Lung (tissue), 12 donors: Measurements from ENCODE around the gene UGT3A2. TPM values are rescaled to one million over a fixed set of nuclear protein-coding genes. Genes with fewer than 3 reads are reported as not detected.
"Not testable (repeated sequence)": the region's sequence is repeated elsewhere in the genome, so short reads cannot be mapped to it uniquely, and the experiment has no call there.

Source experiments
- ATAC-seq: fragments of 200-7000 bp; cut with Tn5 transposase; one replicate; pipeline ENCODE4 v1.9.1; 2020; ENCODE audit warnings: moderate number of reproducible peaks; ENCODE audit not compliant: insufficient read depth, low FRiP score
- DNase-seq, 3 donors: peaks; one replicate each; pipeline ENCODE4 v3.0.0-alpha.2; 2013 to 2017
- H3K27ac ChIP-seq, 2 donors: one replicate each; pipeline ENCODE4 v1.5.1; 2013; ENCODE audit warnings: mild to moderate bottlenecking in 2 of 2, moderate library complexity in 2 of 2, control low read depth in 1 of 2, inconsistent platforms in 1 of 2, low read depth in 1 of 2, low read length in 1 of 2
- H3K27me3 ChIP-seq, 3 donors: one replicate each; pipeline ENCODE4 v1.5.1; 2013; ENCODE audit warnings: low read length in 2 of 3; ENCODE audit not compliant: control insufficient read depth in 3 of 3, insufficient read depth in 3 of 3
- H3K36me3 ChIP-seq, 4 donors: one replicate each; pipeline ENCODE4 v1.5.1; 2013; ENCODE audit warnings: low read length in 4 of 4, mild to moderate bottlenecking in 1 of 4, moderate library complexity in 1 of 4; ENCODE audit not compliant: control insufficient read depth in 4 of 4, insufficient read depth in 4 of 4
- H3K4me1 ChIP-seq, 5 donors: one replicate each; pipeline ENCODE4 v1.5.1; 2013; ENCODE audit warnings: low read length in 5 of 5, mild to moderate bottlenecking in 2 of 5, moderate library complexity in 1 of 5; ENCODE audit not compliant: control insufficient read depth in 5 of 5, insufficient read depth in 5 of 5
- H3K4me3 ChIP-seq: one replicate; pipeline ENCODE4 v1.5.1; 2013; ENCODE audit warnings: mild to moderate bottlenecking, control low read depth, moderate library complexity
- H3K9ac ChIP-seq, 2 donors: one replicate each; pipeline ENCODE4 v1.5.1; 2013; ENCODE audit warnings: low read length in 2 of 2, control low read depth in 1 of 2; ENCODE audit not compliant: insufficient read depth in 1 of 2
- H3K9me3 ChIP-seq, 4 donors: one replicate each; pipeline ENCODE4 v1.5.1; 2013; ENCODE audit warnings: low read length in 3 of 4, mild to moderate bottlenecking in 1 of 4, moderate library complexity in 1 of 4; ENCODE audit not compliant: control insufficient read depth in 4 of 4, insufficient read depth in 3 of 4
- CTCF ChIP-seq: IDR thresholded peaks from 2 replicates; pipeline ENCODE4 v1.5.1; 2012; ENCODE audit warnings: mild to moderate bottlenecking; ENCODE audit errors: control extremely low read depth, extremely low read depth
- WGBS, 2 donors: extraction: QIAGEN DNeasy Blood & Tissue Kit; methylation state at CpG; one replicate each; pipeline ENCODE4 v1.1.7; 2013; 5-methylcytosine and 5-hydroxymethylcytosine counted together
- polyA plus RNA-seq, 2 donors: library from polyadenylated mRNA; stranded (reverse); fragments of 200-250 nt; gene quantifications; one replicate each; pipeline ENCODE4 v1.2.1, GENCODE V29; 2013
- total RNA-seq, 2 donors: library from RNA; depleted of rRNA in 1 of 2; stranded (reverse); fragments of >200 nt in 1 of 2; gene quantifications; one replicate each; pipeline ENCODE4 v1.2.1, GENCODE V29; 2014 to 2021
- donor health status: control.
- donor health status: control.
- donor health status: Bipolar disorder and iron deficiency.
- donor health status: healthy.
- donor health status: DM: yes; HTN: yes; CAD: no.

Gene UGT3A2
- total and polyA plus RNA-seq, 4 donors: 0.05 to 0.12 TPM; not detected in 2

GRCh38 chr5:36028816-36029465 is 37.7 kb downstream of the UGT3A2 start:
- H3K9me3 ChIP-seq: peaks cover 0 to 4% (median 1%) of the 10 kb centered on the region in 4 donors
- no peak for ATAC-seq
- WGBS, 2 donors: 70 to 74% methylated on average over 5 of the region's 5 CpGs

GRCh38 chr5:36027711-36028110 is 39.0 kb downstream of the UGT3A2 start:
- no peaks in the 10 kb centered on the region for H3K36me3 ChIP-seq
- no peak overlapping the region for H3K4me3 ChIP-seq
- H3K9me3 ChIP-seq: peaks cover 0 to 6% (median 1%) of the 10 kb centered on the region in 4 donors
- no peak overlapping the region for H3K9ac ChIP-seq
- no peak for TF ChIP-seq CTCF
- peaks cover 0 to 3% (median 0%) of the 10 kb centered on the region in 5 donors for H3K4me1 ChIP-seq
- WGBS, 2 donors: 81 to 95% methylated on average over 8 of the region's 8 CpGs
- no peak for ATAC-seq
- no peak for DNase-seq
- H3K27ac ChIP-seq: no peak overlapping the region
- H3K27me3 ChIP-seq: no peaks in the 10 kb centered on the region

More at GRCh38 chr5:36028816-36029465, 37.7 kb downstream of the UGT3A2 start:
- peaks cover 0 to 13% (median 0%) of the 10 kb centered on the region in 5 donors for H3K4me1 ChIP-seq
- no peak overlapping the region for H3K9ac ChIP-seq
- H3K36me3 ChIP-seq: no peaks in the 10 kb centered on the region
- TF ChIP-seq CTCF: no peak
- DNase-seq: peak in 1 of 3 donors; percentile 31
- no peak overlapping the region for H3K4me3 ChIP-seq
- H3K27ac ChIP-seq: no peak overlapping the region
- H3K27me3 ChIP-seq: no peaks in the 10 kb centered on the region

- no peak overlapping the region for H3K4me3 ChIP-seq
- TF ChIP-seq CTCF: no peak
- ATAC-seq (no peak), DNase-seq (peak; percentile 35 to 84 (median 72))
- no peak overlapping the region for H3K9ac ChIP-seq
- no peaks in the 10 kb centered on the region for H3K27me3 ChIP-seq
- no peaks in the 10 kb centered on the region for H3K36me3 ChIP-seq
- peaks cover 0 to 6% (median 1%) of the 10 kb centered on the region in 4 donors for H3K9me3 ChIP-seq
- peaks cover 0 to 3% (median 0%) of the 10 kb centered on the region in 5 donors for H3K4me1 ChIP-seq
- WGBS, 2 donors: 62 to 82% methylated on average over 6 of the region's 6 CpGs
- no peak overlapping the region for H3K27ac ChIP-seq
Measured at GRCh38 chr5:36026706-36027465, 39.8 kb downstream of the UGT3A2 start.

- not testable (repeated sequence) for H3K4me3 ChIP-seq, H3K27me3 ChIP-seq, ATAC-seq, H3K4me1 ChIP-seq, H3K9ac ChIP-seq, DNase-seq, H3K27ac ChIP-seq, H3K36me3 ChIP-seq, H3K9me3 ChIP-seq
- 83 to 86% methylated on average over 6 of the region's 6 CpGs for WGBS, 2 donors
Measured at GRCh38 chr5:36022246-36022645, 44.4 kb downstream of the UGT3A2 start.

GRCh38 chr5:36019584-36019983 is 47.1 kb downstream of the UGT3A2 start:
- H3K27me3 ChIP-seq, H3K9me3 ChIP-seq, H3K27ac ChIP-seq, ATAC-seq, H3K9ac ChIP-seq, H3K36me3 ChIP-seq, DNase-seq, H3K4me1 ChIP-seq, H3K4me3 ChIP-seq: not testable (repeated sequence)
- 93 to 94% methylated on average over 5 of the region's 5 CpGs for WGBS, 2 donors
